Activated CD8-positive, alpha-beta T cell treated with anti-CD3 and anti-CD28 coated beads for 36 hours (primary cell): ENCODE results near the gene NRL. TPM values are rescaled to one million over a fixed set of nuclear protein-coding genes. Genes with fewer than 3 reads are reported as not detected.

Experiments
- ATAC-seq: fragments of 200-7000 bp; cut with Tn5 transposase; one replicate; pipeline ENCODE4 v1.10.0; 2021; ENCODE audit warnings: mild to moderate bottlenecking, moderate library complexity
- CTCF ChIA-PET: fragments of 350-600 bp; sonication (Branson Sonifier 250); formaldehyde crosslinking; loops from one replicate; lab custom pipeline; 2021; ENCODE audit warnings: antibody characterized with exemption; lab: Charles Lee
- POLR2A ChIA-PET: fragments of 350-600 bp; sonication (Branson Sonifier 250); formaldehyde crosslinking; loops from one replicate; lab custom pipeline; 2021; ENCODE audit warnings: antibody characterized with exemption; lab: Charles Lee
- DNase-seq: peaks from one replicate; pipeline ENCODE4 v3.0.0-alpha.2; 2020
- H3K27ac Mint-ChIP-seq: one replicate; pipeline ENCODE4 v1.8.0; 2021; ENCODE audit warnings: mild to moderate bottlenecking, mixed read lengths
- H3K27me3 Mint-ChIP-seq: one replicate; pipeline ENCODE4 v1.8.0; 2021; ENCODE audit warnings: mixed read lengths
- H3K36me3 Mint-ChIP-seq: one replicate; pipeline ENCODE4 v1.8.0; 2021; ENCODE audit warnings: low read depth, mixed read lengths
- H3K4me1 Mint-ChIP-seq: one replicate; pipeline ENCODE4 v1.8.0; 2021; ENCODE audit warnings: low read depth, mixed read lengths
- H3K4me3 Mint-ChIP-seq: one replicate; pipeline ENCODE4 v1.8.0; 2021; ENCODE audit warnings: mild to moderate bottlenecking, moderate library complexity, mixed read lengths
- H3K9me3 Mint-ChIP-seq: one replicate; pipeline ENCODE4 v1.8.0; 2021; ENCODE audit warnings: mixed read lengths
- CTCF ChIP-seq: fragments of 200-600 bp; IDR thresholded peaks from one replicate; pipeline ENCODE4 v1.8.0; 2022; ENCODE audit warnings: antibody characterized with exemption, mild to moderate bottlenecking
- intact Hi-C: fragments of 100-400 bp; cut with micrococcal nuclease; formaldehyde crosslinking; loops from one replicate; pipeline ENCODE4 v1.10.0; 2022
- total RNA-seq, 2 experiments: library from RNA; stranded (reverse); gene quantifications; one replicate each; pipeline ENCODE4 v1.2.3, GENCODE V29; 2021

NRL gene
- total RNA-seq, 2 experiments from 2014 or later = 1.8 to 2.5 TPM

- CTCF ChIA-PET = interaction anchor here (0.9 to 9.6 kb wide), 6 partner anchors 10 to 101 kb away, joined by 3 to 345 read pairs (median 75); partner anchors contain the start of genes IRF9 and PCK2
- Mint-ChIP-seq H3K36me3 (no peaks in the 10 kb centered on the region), H3K27ac (no peak overlapping the region), H3K27me3 (no peaks in the 10 kb centered on the region), H3K4me1 (peaks cover 2% of the 10 kb centered on the region), H3K4me3 (no peak overlapping the region), H3K9me3 (no peaks in the 10 kb centered on the region)
- TF ChIP-seq CTCF = no peak
- DNase-seq (no peak), ATAC-seq (no peak)
- POLR2A ChIA-PET = interaction anchor here (2.2 kb wide), 1 partner anchor 31 kb away, joined by 5 read pairs; no protein-coding TSS in a partner anchor
- intact Hi-C loops = loop anchor here (5.0 kb wide), 1 partner anchor 48 kb away; no protein-coding TSS in a partner anchor
These were observed 54.8 kb downstream of the NRL start for GRCh38 chr14:24059841-24060388.

GRCh38 chr14:24058951-24059475 lies 55.7 kb downstream of the NRL start:
- ChIA-PET POLR2A (interaction anchor here (0.7 to 3.9 kb wide), 4 partner anchors 22 to 92 kb away, joined by 3 to 18 read pairs (median 6); no protein-coding TSS in a partner anchor), CTCF (interaction anchor here (0.9 to 9.6 kb wide), 24 partner anchors 8 to 249 kb away, joined by 3 to 345 read pairs (median 6); partner anchors contain the start of genes CIDEB, CPNE6, DCAF11 and IRF9)
- intact Hi-C loops = loop anchor here (1.0 to 5.0 kb wide), 2 partner anchors 31 to 47 kb away; no protein-coding TSS in a partner anchor
- Mint-ChIP-seq H3K36me3 (no peaks in the 10 kb centered on the region), H3K4me1 (peaks cover 2% of the 10 kb centered on the region), H3K27me3 (no peaks in the 10 kb centered on the region), H3K9me3 (no peaks in the 10 kb centered on the region), H3K4me3 (no peak overlapping the region), H3K27ac (no peak overlapping the region)
- DNase-seq (no peak), ATAC-seq (no peak)
- no peak for TF ChIP-seq CTCF

- Mint-ChIP-seq H3K27ac (peak overlapping the region; percentile 85), H3K9me3 (no peaks in the 10 kb centered on the region), H3K36me3 (no peaks in the 10 kb centered on the region), H3K4me1 (peaks cover 6% of the 10 kb centered on the region), H3K4me3 (no peak overlapping the region), H3K27me3 (no peaks in the 10 kb centered on the region)
- DNase-seq (peak; percentile 85), ATAC-seq (peak; percentile 80)
- POLR2A ChIA-PET = interaction anchor here (0.7 to 3.9 kb wide), 11 partner anchors 17 to 102 kb away, joined by 3 to 25 read pairs (median 4); partner anchors contain the start of genes DCAF11, IRF9, NRL and PCK2
- intact Hi-C loops = loop anchor here (1.0 to 5.0 kb wide), 2 partner anchors 32 to 46 kb away; no protein-coding TSS in a partner anchor
- TF ChIP-seq CTCF = peak; percentile 95
- CTCF ChIA-PET = interaction anchor here (0.9 to 9.6 kb wide), 30 partner anchors 8 to 477 kb away, joined by 3 to 345 read pairs (median 5); partner anchors contain the start of genes CIDEB, CPNE6, DCAF11 and IRF9
These were observed 56.3 kb downstream of the NRL start for GRCh38 chr14:24058260-24058950.

- ChIA-PET CTCF (interaction anchor here (0.9 to 9.6 kb wide), 29 partner anchors 9 to 477 kb away, joined by 3 to 345 read pairs (median 5); partner anchors contain the start of genes CIDEB, CPNE6, DCAF11 and IRF9), POLR2A (interaction anchor here (0.8 to 3.9 kb wide), 11 partner anchors 17 to 103 kb away, joined by 3 to 25 read pairs (median 4); partner anchors contain the start of genes DCAF11, IRF9, NRL and PCK2)
- DNase-seq (no peak), ATAC-seq (no peak)
- Mint-ChIP-seq H3K27ac (peak overlapping the region; percentile 85), H3K4me1 (peaks cover 11% of the 10 kb centered on the region), H3K4me3 (no peak overlapping the region), H3K27me3 (no peaks in the 10 kb centered on the region), H3K36me3 (no peaks in the 10 kb centered on the region), H3K9me3 (no peaks in the 10 kb centered on the region)
- intact Hi-C loops = loop anchor here (1.0 to 5.0 kb wide), 2 partner anchors 32 to 46 kb away; no protein-coding TSS in a partner anchor
- TF ChIP-seq CTCF = no peak
These were observed 56.9 kb downstream of the NRL start for GRCh38 chr14:24057867-24058259.
